ENCODE results near the gene PLEKHG7.
"Not testable (repeated sequence)": the region's sequence is repeated elsewhere in the genome, so short reads cannot be mapped to it uniquely, and the experiment has no call there.

Gene PLEKHG7

DNA sequence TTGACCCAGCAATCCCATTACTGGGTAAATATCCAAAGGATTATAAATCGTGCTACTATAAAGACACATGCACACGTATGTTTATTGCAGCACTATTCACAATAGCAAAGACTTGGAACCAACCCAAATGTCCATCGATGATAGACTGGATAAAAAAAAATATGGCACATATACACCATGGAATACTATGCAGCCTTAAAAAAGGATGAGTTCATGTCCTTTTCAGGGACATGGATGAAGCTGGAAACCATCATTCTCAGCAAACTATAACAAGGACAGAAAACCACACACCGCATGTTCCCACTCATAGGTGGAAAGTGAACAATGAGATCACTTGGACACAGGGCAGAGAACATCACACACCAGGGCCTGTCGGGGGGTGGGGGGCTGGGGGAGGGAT is 91.6 kb downstream of the PLEKHG7 start:
- DNase-seq (ENCODE audit: low read depth in 2 of 3, low spot score in 1 of 3): not testable (repeated sequence)

DNA sequence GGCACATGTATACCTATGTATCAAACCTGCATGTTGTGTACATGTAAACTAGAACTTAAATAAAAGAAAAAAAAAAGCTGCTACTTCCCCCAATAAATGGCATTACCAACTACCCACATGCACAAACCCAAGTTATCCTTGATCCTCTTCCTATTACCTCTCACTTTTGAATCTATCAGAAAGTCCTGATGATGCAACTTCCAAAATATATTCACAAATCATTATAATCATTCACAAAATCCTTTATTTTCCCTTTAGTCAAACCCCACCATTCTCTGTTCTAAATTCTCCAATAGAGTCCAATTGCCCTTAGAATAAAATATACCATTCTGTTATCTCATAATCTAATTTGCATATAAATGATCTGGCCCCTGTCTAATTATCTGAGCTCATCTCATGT is 92.0 kb downstream of the PLEKHG7 start:
- DNase-seq (ENCODE audit: low read depth in 2 of 3, low spot score in 1 of 3): no peak

DNA sequence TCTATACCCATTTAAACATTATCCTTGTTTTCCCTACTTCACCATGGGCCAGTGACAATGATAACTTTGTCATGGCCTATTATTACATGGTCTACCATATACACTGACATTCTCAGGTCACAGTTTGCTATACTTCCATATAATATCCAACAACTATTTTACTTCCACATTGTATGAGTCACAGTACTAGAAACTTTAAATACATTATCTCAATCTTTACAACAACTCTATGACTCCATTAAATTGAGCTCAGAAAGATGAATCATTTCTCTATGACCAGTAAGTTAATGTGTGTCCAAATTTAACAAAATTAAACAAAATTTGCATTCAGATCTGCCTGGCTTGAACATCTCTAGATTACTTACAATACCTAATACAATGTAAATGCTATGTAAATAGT is 93.9 kb downstream of the PLEKHG7 start:
- no peak for DNase-seq (ENCODE audit: low read depth in 2 of 3, low spot score in 1 of 3)

DNA sequence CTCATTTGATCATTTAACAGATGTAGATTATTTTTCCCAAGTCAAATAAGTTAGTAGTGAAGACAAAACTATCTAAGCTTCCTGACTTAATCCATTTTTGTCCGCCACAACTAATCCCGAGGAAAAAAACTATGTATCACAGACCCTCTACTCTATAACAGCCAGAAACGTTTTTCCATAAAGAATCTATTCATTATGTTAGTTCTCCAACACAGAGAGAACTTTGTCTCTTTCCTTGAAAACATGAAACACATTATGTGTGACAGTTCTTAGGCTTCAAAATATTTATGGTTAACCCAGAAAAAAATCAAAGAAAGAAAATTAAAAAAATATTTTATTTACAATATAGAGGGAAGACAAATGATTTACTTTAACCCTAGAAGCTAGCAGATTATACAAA is 100.1 kb downstream of the PLEKHG7 start:
- no peak for DNase-seq (ENCODE audit: low read depth in 2 of 3, low spot score in 1 of 3)

- no peak for DNase-seq (ENCODE audit: low read depth in 2 of 3, low spot score in 1 of 3)
Observed at GRCh38 chr12:92803903-92804302, 101.1 kb downstream of the PLEKHG7 start.

DNA sequence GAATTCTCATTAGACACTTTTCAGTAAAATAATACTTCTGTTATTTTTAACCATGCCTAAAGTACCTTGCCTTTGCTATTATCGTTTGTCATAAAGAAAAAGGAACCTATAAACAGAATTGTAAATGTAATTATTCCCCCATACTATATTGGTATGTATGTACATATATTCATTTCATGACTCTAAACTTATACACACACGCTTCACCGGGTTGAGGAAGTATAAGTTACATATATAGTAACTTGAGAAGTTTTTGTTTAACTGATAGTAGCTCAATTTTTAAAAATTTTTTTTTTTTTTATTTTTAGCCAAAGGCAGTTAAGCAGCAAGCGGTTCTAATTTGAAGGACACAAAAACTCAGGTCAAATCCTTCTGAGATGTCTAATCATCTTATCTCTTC is 107.6 kb downstream of the PLEKHG7 start:
- DNase-seq (ENCODE audit: low read depth in 2 of 3, low spot score in 1 of 3): no peak

- no peak for DNase-seq (ENCODE audit: low read depth in 2 of 3, low spot score in 1 of 3)
Observed at GRCh38 chr12:92814584-92814983, 111.8 kb downstream of the PLEKHG7 start.

DNA sequence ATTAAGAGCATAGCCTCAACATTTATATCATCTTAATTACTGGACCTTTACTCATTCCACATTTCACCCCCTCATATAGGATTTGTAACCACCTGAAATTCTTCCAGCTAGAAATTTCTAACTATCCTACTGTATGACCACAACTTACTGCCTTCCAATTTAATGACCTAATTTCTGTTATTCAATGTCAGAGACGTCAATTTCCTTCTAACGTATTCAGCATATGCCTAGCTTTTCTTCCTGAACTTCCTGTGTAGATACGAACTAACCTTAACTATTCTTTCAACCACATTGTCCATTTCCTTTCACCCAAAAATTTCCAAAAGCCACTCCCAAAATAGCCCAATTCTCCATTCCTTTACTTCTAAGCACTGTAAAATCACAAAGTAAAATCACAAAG is 118.4 kb downstream of the PLEKHG7 start:
- no peak for DNase-seq (ENCODE audit: low read depth in 2 of 3, low spot score in 1 of 3)
